Hepatocyte (in vitro differentiated cells): ENCODE data around the gene RAB11FIP4. TPM values are rescaled to one million over a fixed set of nuclear protein-coding genes. Genes with fewer than 3 reads are reported as not detected.

ENCODE experiments used
- DNase-seq: peaks from one replicate; pipeline ENCODE4 v3.0.0-alpha.2; 2016; ENCODE audit warnings: low spot score
- H2AFZ ChIP-seq: fragments of 200-600 bp; sonication (generic); 2 replicates; pipeline ENCODE4 v1.6.0; 2016; ENCODE audit warnings: antibody characterized with exemption, mild to moderate bottlenecking
- H3K27ac ChIP-seq: fragments of 200-600 bp; sonication (generic); 2 replicates; pipeline ENCODE4 v1.5.1; 2016; ENCODE audit warnings: mild to moderate bottlenecking
- H3K27me3 ChIP-seq: fragments of 200-600 bp; sonication (generic); 2 replicates; pipeline ENCODE4 v1.6.1; 2016
- H3K36me3 ChIP-seq: fragments of 200-600 bp; sonication (generic); replicated peaks from 2 replicates; pipeline ENCODE4 v1.5.1; 2016; ENCODE audit warnings: low read depth; ENCODE audit not compliant: insufficient read depth
- H3K4me1 ChIP-seq: fragments of 200-600 bp; sonication (generic); 2 replicates; pipeline ENCODE4 v1.5.1; 2016; ENCODE audit warnings: mild to moderate bottlenecking, moderate library complexity; ENCODE audit not compliant: insufficient read depth
- H3K4me2 ChIP-seq: fragments of 200-600 bp; sonication (generic); 2 replicates; pipeline ENCODE4 v1.6.0; 2016
- H3K4me3 ChIP-seq: fragments of 200-600 bp; sonication (generic); 2 replicates; pipeline ENCODE4 v1.5.1; 2016; ENCODE audit warnings: mild to moderate bottlenecking
- H3K79me2 ChIP-seq: fragments of 200-600 bp; sonication (generic); 2 replicates; pipeline ENCODE4 v1.6.0; 2017; ENCODE audit warnings: mild to moderate bottlenecking
- H3K9me2 ChIP-seq: fragments of 200-600 bp; sonication (generic); replicated peaks from 2 replicates; pipeline ENCODE4 v1.6.0; 2017; ENCODE audit warnings: mild to moderate bottlenecking; ENCODE audit not compliant: insufficient read depth
- H3K9me3 ChIP-seq: fragments of 200-600 bp; sonication (generic); 2 replicates; pipeline ENCODE4 v1.5.1; 2016; ENCODE audit warnings: low read depth, mild to moderate bottlenecking
- H4K20me1 ChIP-seq: fragments of 200-600 bp; sonication (generic); 2 replicates; pipeline ENCODE4 v1.6.0; 2016; ENCODE audit warnings: mild to moderate bottlenecking; ENCODE audit not compliant: insufficient read depth, poor library complexity, severe bottlenecking
- EZH2 ChIP-seq: fragments of 200-600 bp; sonication (generic); IDR thresholded peaks from 2 replicates; pipeline ENCODE4 v1.6.1; 2016; ENCODE audit warnings: antibody characterized with exemption, mild to moderate bottlenecking, borderline replicate concordance
- EZH2phosphoT487 ChIP-seq: fragments of 200-600 bp; sonication (generic); IDR thresholded peaks from one replicate; pipeline ENCODE4 v1.6.1; 2018; ENCODE audit warnings: antibody characterized with exemption, mild to moderate bottlenecking, low read depth, moderate library complexity; ENCODE audit not compliant: unreplicated experiment, severe bottlenecking
- WGBS: methylation state at CpG from one replicate; pipeline ENCODE4 v1.1.6; 2016; ENCODE audit warnings: low lambda C conversion rate; ENCODE audit errors: missing lambda C conversion rate; 5-methylcytosine and 5-hydroxymethylcytosine counted together
- polyA plus RNA-seq: library from polyadenylated mRNA; unstranded; fragments of >200 nt; fragmentation: Nextera tagmentation; extraction: Ambion mirVana; gene quantifications from 2 replicates; pipeline ENCODE4 v1.2.1, GENCODE V29; 2016
- total RNA-seq: library from RNA; depleted of rRNA; stranded (reverse); fragments of >200 nt; gene quantifications from 2 replicates; pipeline ENCODE4 v1.2.3, GENCODE V29; 2014
- TF ChIP-seq, protein P1 (sequence below): fragments of 200-600 bp; sonication (generic); IDR thresholded peaks from 2 replicates; pipeline ENCODE4 v1.5.1; 2016; ENCODE audit warnings: antibody characterized with exemption, mild to moderate bottlenecking; ENCODE audit not compliant: poor library complexity

RAB11FIP4 gene
- total and polyA plus RNA-seq, 2 experiments from 2014 or later: 25.8 to 35.6 TPM

DNA sequence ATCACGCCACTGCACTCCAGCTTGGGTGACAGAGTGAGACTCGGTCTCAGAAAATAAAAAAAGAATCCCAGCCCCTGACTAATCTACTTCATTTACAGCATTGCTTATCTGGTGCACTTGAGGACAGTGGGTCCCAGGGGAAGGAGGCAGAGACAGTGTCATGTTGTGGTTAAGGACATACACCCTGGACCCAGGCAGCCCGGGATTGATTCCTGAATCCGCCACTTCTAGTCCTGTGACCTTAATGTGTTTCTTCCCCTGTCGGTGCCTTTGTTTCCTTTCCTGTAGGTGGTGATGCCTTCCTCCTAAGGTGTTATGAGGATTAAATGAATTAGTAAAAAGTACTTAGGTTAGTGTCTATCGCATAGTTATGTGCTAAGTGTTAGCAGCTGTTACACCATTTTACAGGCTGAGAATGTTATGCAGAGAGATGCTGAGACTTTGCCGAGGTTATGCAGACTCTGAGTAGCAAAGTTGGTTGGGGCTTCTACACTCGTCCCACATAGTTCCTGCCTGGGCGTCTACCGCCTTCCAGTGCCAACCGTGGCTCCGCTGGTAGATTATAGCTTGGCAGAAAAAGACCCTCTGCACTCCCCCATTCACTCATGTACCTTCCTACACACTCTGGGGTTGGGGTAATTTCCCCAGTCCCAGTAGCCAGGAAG lies 74.8 kb downstream of the RAB11FIP4 start:
- 79% methylated on average over 12 of the region's 12 CpGs for WGBS
- Histone ChIP-seq H3K9me2 (no peaks in the 10 kb centered on the region), H3K4me2 (no peak overlapping the region), H3K36me3 (no peaks in the 10 kb centered on the region), H4K20me1 (no peaks in the 10 kb centered on the region), H3K79me2 (no peaks in the 10 kb centered on the region), H3K27ac (no peak overlapping the region), H3K9me3 (no peaks in the 10 kb centered on the region), H3K4me1 (peaks cover 12% of the 10 kb centered on the region), H2AFZ (no peak overlapping the region), H3K27me3 (no peaks in the 10 kb centered on the region), H3K4me3 (no peak overlapping the region)
- DNase-seq: no peak
- TF ChIP-seq EZH2phosphoT487: no peak
- no peak for TF ChIP-seq EZH2
- TF ChIP-seq, protein P1, sequence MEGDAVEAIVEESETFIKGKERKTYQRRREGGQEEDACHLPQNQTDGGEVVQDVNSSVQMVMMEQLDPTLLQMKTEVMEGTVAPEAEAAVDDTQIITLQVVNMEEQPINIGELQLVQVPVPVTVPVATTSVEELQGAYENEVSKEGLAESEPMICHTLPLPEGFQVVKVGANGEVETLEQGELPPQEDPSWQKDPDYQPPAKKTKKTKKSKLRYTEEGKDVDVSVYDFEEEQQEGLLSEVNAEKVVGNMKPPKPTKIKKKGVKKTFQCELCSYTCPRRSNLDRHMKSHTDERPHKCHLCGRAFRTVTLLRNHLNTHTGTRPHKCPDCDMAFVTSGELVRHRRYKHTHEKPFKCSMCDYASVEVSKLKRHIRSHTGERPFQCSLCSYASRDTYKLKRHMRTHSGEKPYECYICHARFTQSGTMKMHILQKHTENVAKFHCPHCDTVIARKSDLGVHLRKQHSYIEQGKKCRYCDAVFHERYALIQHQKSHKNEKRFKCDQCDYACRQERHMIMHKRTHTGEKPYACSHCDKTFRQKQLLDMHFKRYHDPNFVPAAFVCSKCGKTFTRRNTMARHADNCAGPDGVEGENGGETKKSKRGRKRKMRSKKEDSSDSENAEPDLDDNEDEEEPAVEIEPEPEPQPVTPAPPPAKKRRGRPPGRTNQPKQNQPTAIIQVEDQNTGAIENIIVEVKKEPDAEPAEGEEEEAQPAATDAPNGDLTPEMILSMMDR: no peak

GRCh38 chr17:31467502-31468256 lies 76.2 kb downstream of the RAB11FIP4 start:
- peak; percentile 38 for DNase-seq
- Histone ChIP-seq H2AFZ (no peak overlapping the region), H3K27me3 (no peaks in the 10 kb centered on the region), H3K79me2 (no peaks in the 10 kb centered on the region), H3K9me3 (no peaks in the 10 kb centered on the region), H3K36me3 (no peaks in the 10 kb centered on the region), H4K20me1 (no peaks in the 10 kb centered on the region), H3K27ac (no peak overlapping the region), H3K9me2 (no peaks in the 10 kb centered on the region), H3K4me1 (peaks cover 12% of the 10 kb centered on the region), H3K4me2 (no peak overlapping the region), H3K4me3 (no peak overlapping the region)
- TF ChIP-seq EZH2 (no peak), EZH2phosphoT487 (no peak)
- TF ChIP-seq, protein P1: no peak
- 62% methylated on average over 11 of the region's 11 CpGs for WGBS

GRCh38 chr17:31469959-31470358 lies 78.5 kb downstream of the RAB11FIP4 start:
- no peaks in the 10 kb centered on the region for H3K27me3 ChIP-seq
- DNase-seq: no peak
- WGBS: 31% methylated on average over 2 of the region's 2 CpGs
- H3K36me3 ChIP-seq: no peaks in the 10 kb centered on the region
- H3K4me3 ChIP-seq: no peak overlapping the region
- TF ChIP-seq EZH2phosphoT487 (no peak), EZH2 (no peak)
- TF ChIP-seq, protein P1: no peak
- H3K9me3 ChIP-seq: no peaks in the 10 kb centered on the region
- H2AFZ ChIP-seq: no peak overlapping the region
- H3K9me2 ChIP-seq: no peaks in the 10 kb centered on the region
- H3K79me2 ChIP-seq: no peaks in the 10 kb centered on the region
- no peak overlapping the region for H3K27ac ChIP-seq
- H3K4me1 ChIP-seq: peaks cover 12% of the 10 kb centered on the region
- H3K4me2 ChIP-seq: no peak overlapping the region
- H4K20me1 ChIP-seq: no peaks in the 10 kb centered on the region
